Upper lobe of right lung (tissue), 1 donor: ENCODE measurements around the gene CNTNAP5. TPM values are rescaled to one million over a fixed set of nuclear protein-coding genes. Genes with fewer than 3 reads are reported as not detected.

Source experiments
- ATAC-seq: fragments of 200-7000 bp; cut with Tn5 transposase; one replicate; pipeline ENCODE4 v1.9.1; 2020; ENCODE audit warnings: mild to moderate bottlenecking, moderate library complexity
- DNase-seq: peaks from one replicate; pipeline ENCODE4 v3.0.0-alpha.2; 2020
- H3K27ac ChIP-seq: fragments of 200-600 bp; one replicate; pipeline ENCODE4 v1.8.0; 2022
- H3K27me3 ChIP-seq: fragments of 200-600 bp; one replicate; pipeline ENCODE4 v1.8.0; 2022; ENCODE audit warnings: mild to moderate bottlenecking
- H3K36me3 ChIP-seq: fragments of 200-600 bp; one replicate; pipeline ENCODE4 v1.8.0; 2022
- H3K4me1 ChIP-seq: fragments of 200-600 bp; one replicate; pipeline ENCODE4 v1.8.0; 2022
- H3K4me3 ChIP-seq: fragments of 200-600 bp; one replicate; pipeline ENCODE4 v1.8.0; 2022; ENCODE audit warnings: mild to moderate bottlenecking
- H3K9me3 ChIP-seq: fragments of 200-600 bp; one replicate; pipeline ENCODE4 v1.8.0; 2022
- CTCF ChIP-seq: fragments of 200-600 bp; IDR thresholded peaks from one replicate; pipeline ENCODE4 v1.8.0; 2022; ENCODE audit warnings: antibody characterized with exemption
- intact Hi-C: fragments of 100-400 bp; cut with DNase I; formaldehyde crosslinking; loops from one replicate; pipeline ENCODE4 v1.11.0; 2022
- total RNA-seq: library from RNA; stranded (reverse); fragmentation: NEBNext Ultra II Directional; extraction: Animal tissue kit (Norgen Biotek cat#: 25700); gene quantifications from one replicate; pipeline ENCODE4 v1.2.1, GENCODE V29; 2021
- donor health status: DM: no; HTN: yes; CAD: no; lungs with severe emphysema.

Gene CNTNAP5
- total RNA-seq, 1 donor from 2014 or later: not detected

GRCh38 chr2:124877141-124877577 lies 852.1 kb downstream of the CNTNAP5 start:
- Histone ChIP-seq H3K4me1 (no peaks in the 10 kb centered on the region), H3K27ac (no peak overlapping the region), H3K4me3 (no peak overlapping the region), H3K36me3 (no peaks in the 10 kb centered on the region), H3K9me3 (no peaks in the 10 kb centered on the region), H3K27me3 (no peaks in the 10 kb centered on the region)
- intact Hi-C loops: no loop called here
- DNase-seq (no peak), ATAC-seq (no peak)
- TF ChIP-seq CTCF: no peak

DNA sequence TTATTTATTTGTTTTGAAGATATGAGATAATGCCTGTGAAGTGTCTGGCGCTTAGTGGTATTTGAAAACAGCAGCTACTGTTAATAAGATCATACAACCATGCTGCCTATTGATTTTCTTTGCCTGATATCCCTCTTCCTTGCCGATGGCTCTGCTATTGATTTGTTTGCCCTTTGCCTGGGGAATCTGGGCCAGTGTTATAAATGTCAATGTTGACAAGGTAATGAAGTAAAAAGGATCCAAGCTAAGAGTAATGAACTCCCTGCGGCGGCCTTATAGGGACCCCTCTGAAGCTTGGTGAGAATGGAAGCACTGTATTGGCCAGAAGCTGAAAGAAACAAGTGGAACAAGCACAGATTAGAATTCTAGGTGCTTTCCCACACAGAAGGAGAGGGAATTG lies 854.6 kb downstream of the CNTNAP5 start:
- Histone ChIP-seq H3K36me3 (no peaks in the 10 kb centered on the region), H3K27ac (no peak overlapping the region), H3K27me3 (no peaks in the 10 kb centered on the region), H3K4me1 (no peaks in the 10 kb centered on the region), H3K9me3 (no peaks in the 10 kb centered on the region), H3K4me3 (no peak overlapping the region)
- intact Hi-C loops: no loop called here
- TF ChIP-seq CTCF: no peak
- ATAC-seq (no peak), DNase-seq (no peak)

GRCh38 chr2:124880995-124881394 lies 855.9 kb downstream of the CNTNAP5 start:
- no peaks in the 10 kb centered on the region for H3K4me1 ChIP-seq
- no peak overlapping the region for H3K27ac ChIP-seq
- H3K9me3 ChIP-seq: no peaks in the 10 kb centered on the region
- no peaks in the 10 kb centered on the region for H3K36me3 ChIP-seq
- H3K4me3 ChIP-seq: no peak overlapping the region
- intact Hi-C loops: no loop called here
- TF ChIP-seq CTCF: no peak
- ATAC-seq: no peak
- no peak for DNase-seq
- no peaks in the 10 kb centered on the region for H3K27me3 ChIP-seq

DNA sequence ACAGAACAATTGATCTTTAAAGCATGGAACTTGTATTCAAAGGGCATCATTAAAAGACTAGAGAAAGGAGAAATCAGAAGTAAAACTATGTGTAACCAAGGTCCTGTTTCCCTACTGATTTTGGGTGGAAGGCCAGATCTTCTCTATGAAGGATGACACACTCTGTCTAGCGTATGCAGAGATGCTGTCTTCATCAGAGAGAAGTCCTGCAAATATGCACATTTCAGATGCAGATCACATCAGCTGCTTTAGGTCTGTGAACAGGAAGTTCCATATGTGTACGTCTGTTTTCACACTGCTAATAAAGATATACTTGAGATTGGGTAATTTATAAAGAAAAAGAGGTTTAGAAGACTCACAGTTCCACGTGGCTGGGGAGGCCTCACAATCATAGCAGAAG lies 857.3 kb downstream of the CNTNAP5 start:
- Histone ChIP-seq H3K9me3 (no peaks in the 10 kb centered on the region), H3K36me3 (no peaks in the 10 kb centered on the region), H3K27me3 (no peaks in the 10 kb centered on the region), H3K4me1 (no peaks in the 10 kb centered on the region), H3K27ac (no peak overlapping the region), H3K4me3 (no peak overlapping the region)
- DNase-seq (no peak), ATAC-seq (no peak)
- intact Hi-C loops: no loop called here
- TF ChIP-seq CTCF: no peak

- Histone ChIP-seq H3K4me1 (no peaks in the 10 kb centered on the region), H3K27me3 (no peaks in the 10 kb centered on the region), H3K36me3 (no peaks in the 10 kb centered on the region), H3K9me3 (no peaks in the 10 kb centered on the region), H3K27ac (no peak overlapping the region), H3K4me3 (no peak overlapping the region)
- DNase-seq (no peak), ATAC-seq (no peak)
- TF ChIP-seq CTCF: no peak
- intact Hi-C loops: no loop called here
Measured at GRCh38 chr2:124883595-124883994, 858.5 kb downstream of the CNTNAP5 start.

DNA sequence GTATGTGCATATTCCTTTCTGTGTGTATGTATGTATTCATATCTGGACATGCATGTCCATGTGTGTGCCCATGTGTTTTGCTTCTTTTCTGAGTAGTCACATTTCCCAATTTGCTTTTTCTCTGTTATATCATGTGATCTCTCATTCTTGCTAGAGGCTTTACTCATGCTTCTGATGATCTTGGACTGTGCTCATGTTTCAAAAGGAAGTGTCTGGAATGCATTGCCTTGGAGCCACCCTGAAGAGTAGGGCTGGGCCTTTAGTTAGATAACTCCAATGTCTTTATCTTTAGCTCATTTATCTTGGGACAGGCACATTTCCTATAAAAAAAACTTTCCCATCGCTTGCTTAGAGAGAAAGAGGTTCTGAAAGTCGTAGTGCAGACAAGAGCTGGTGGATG lies 859.2 kb downstream of the CNTNAP5 start:
- DNase-seq: no peak
- ATAC-seq: no peak
- no peak overlapping the region for H3K27ac ChIP-seq
- H3K4me1 ChIP-seq: no peaks in the 10 kb centered on the region
- H3K36me3 ChIP-seq: no peaks in the 10 kb centered on the region
- no peak for TF ChIP-seq CTCF
- H3K9me3 ChIP-seq: no peaks in the 10 kb centered on the region
- intact Hi-C loops: no loop called here
- H3K27me3 ChIP-seq: no peaks in the 10 kb centered on the region
- H3K4me3 ChIP-seq: no peak overlapping the region
